Stimulated activated CD4-positive, alpha-beta T cell treated with anti-CD3 and anti-CD28 coated beads, TNF-alpha, amount 100 ng/mL, for 24 hours (primary cell): ENCODE data around the gene UGT1A5.

ENCODE experiments used
- DNase-seq, 3 experiments: peaks; one replicate each; pipeline ENCODE4 v3.0.0-alpha.2; 2020; ENCODE audit warnings: low read depth in 3 of 3

Gene UGT1A5

GRCh38 chr2:233712611-233713261 is at the start of gene UGT1A5:
Gene UGT1A5 (plus strand): TSS chr2:233712907. CDS start chr2:233712992, 85 bp downstream.
- no peak for DNase-seq

GRCh38 chr2:233663911-233664310 is 48.8 kb upstream of the UGT1A5 start:
- no peak for DNase-seq

- DNase-seq, result no peak
Measured at GRCh38 chr2:233668605-233669260, 44.0 kb upstream of the UGT1A5 start.

GRCh38 chr2:233671290-233672161 is 41.2 kb upstream of the UGT1A5 start, which contains the start of gene UGT1A9:
Gene UGT1A9 (plus strand): TSS chr2:233671898. CDS start chr2:233671935, 37 bp downstream.
- DNase-seq, result no peak

GRCh38 chr2:233672886-233673285 is 39.8 kb upstream of the UGT1A5 start:
- DNase-seq, result no peak

GRCh38 chr2:233673896-233674295 is 38.8 kb upstream of the UGT1A5 start:
- DNase-seq, result no peak

- no peak for DNase-seq
Measured at GRCh38 chr2:233674314-233674713, 38.4 kb upstream of the UGT1A5 start.

- DNase-seq, result no peak
Measured at GRCh38 chr2:233674995-233675394, 37.7 kb upstream of the UGT1A5 start.

GRCh38 chr2:233676046-233676445 is 36.7 kb upstream of the UGT1A5 start:
- no peak for DNase-seq

GRCh38 chr2:233679196-233679595 is 33.5 kb upstream of the UGT1A5 start:
- no peak for DNase-seq

- no peak for DNase-seq
Measured at GRCh38 chr2:233680361-233681045, 32.2 kb upstream of the UGT1A5 start.

- DNase-seq, result no peak
Measured at GRCh38 chr2:233681521-233682099, 31.1 kb upstream of the UGT1A5 start, which contains the start of gene UGT1A7. Gene UGT1A7 (plus strand): TSS chr2:233681901. CDS start chr2:233681938, 37 bp downstream.

- no peak for DNase-seq
Measured at GRCh38 chr2:233684640-233685039, 28.1 kb upstream of the UGT1A5 start.

- DNase-seq, result no peak
Measured at GRCh38 chr2:233686928-233687327, 25.8 kb upstream of the UGT1A5 start.

GRCh38 chr2:233688341-233688740 is 24.4 kb upstream of the UGT1A5 start:
- no peak for DNase-seq

- DNase-seq, result no peak
Measured at GRCh38 chr2:233689031-233689430, 23.7 kb upstream of the UGT1A5 start.

GRCh38 chr2:233689501-233689900 is 23.2 kb upstream of the UGT1A5 start:
- DNase-seq, result no peak

- no peak for DNase-seq
Measured at GRCh38 chr2:233690444-233690843, 22.3 kb upstream of the UGT1A5 start.

- no peak for DNase-seq
Measured at GRCh38 chr2:233691443-233692433, 21.0 kb upstream of the UGT1A5 start.

- DNase-seq, result no peak
Measured at GRCh38 chr2:233692648-233693047, 20.1 kb upstream of the UGT1A5 start, which contains the start of gene UGT1A6. Gene UGT1A6 (plus strand): TSS chr2:233692890. CDS start chr2:233693005, 115 bp downstream.
